Stimulated activated naive B cell treated with anti-CD40 and anti-IgM and Interleukin-4, amounts not matched to agents 10 μg/mL and 1 μg/mL and 100 μg/mL, for 72 hours (primary cell): ENCODE data around the gene NPL.

Experiments used
- ATAC-seq, 2 donors: fragments of 150-1000 bp; cut with Tn5 transposase; replicated peaks; 2 replicates each; pipeline ENCODE4 v1.10.0; 2021; ENCODE audit warnings: moderate library complexity in 1 of 2
- DNase-seq: peaks from one replicate; pipeline ENCODE4 v3.0.0; 2021
- H3K27ac Mint-ChIP-seq: one replicate; pipeline ENCODE4 v1.8.0; 2022; ENCODE audit warnings: mild to moderate bottlenecking, mixed read lengths
- H3K27me3 Mint-ChIP-seq, 2 donors: one replicate each; pipeline ENCODE4 v1.8.0; 2022; ENCODE audit warnings: mixed read lengths in 2 of 2
- H3K36me3 Mint-ChIP-seq, 2 donors: one replicate each; pipeline ENCODE4 v1.8.0; 2022; ENCODE audit warnings: mixed read lengths in 2 of 2, mild to moderate bottlenecking in 1 of 2
- H3K4me1 Mint-ChIP-seq, 2 donors: one replicate each; pipeline ENCODE4 v1.8.0; 2022; ENCODE audit warnings: mixed read lengths in 2 of 2, mild to moderate bottlenecking in 1 of 2
- H3K4me3 Mint-ChIP-seq, 2 donors: one replicate each; pipeline ENCODE4 v1.8.0; 2022; ENCODE audit warnings: mild to moderate bottlenecking in 2 of 2, mixed read lengths in 2 of 2, moderate library complexity in 1 of 2
- H3K9me3 Mint-ChIP-seq, 2 donors: one replicate each; pipeline ENCODE4 v1.8.0; 2022; ENCODE audit warnings: mixed read lengths in 2 of 2, mild to moderate bottlenecking in 1 of 2

NPL gene

GRCh38 chr1:182850319-182850718 is 60.7 kb downstream of the NPL start:
- H3K27me3 Mint-ChIP-seq = no peaks in the 10 kb centered on the region
- H3K4me1 Mint-ChIP-seq = peaks cover 19 to 40% of the 10 kb centered on the region in 2 donors
- H3K4me3 Mint-ChIP-seq = no peak overlapping the region
- ATAC-seq = no peak
- DNase-seq = no peak
- H3K36me3 Mint-ChIP-seq = peaks cover 39 to 54% of the 10 kb centered on the region in 2 donors
- H3K27ac Mint-ChIP-seq = no peak overlapping the region
- H3K9me3 Mint-ChIP-seq = no peaks in the 10 kb centered on the region

- Mint-ChIP-seq H3K27ac (no peak overlapping the region), H3K36me3 (peaks cover 36 to 45% of the 10 kb centered on the region in 2 donors), H3K4me3 (no peak overlapping the region), H3K27me3 (no peaks in the 10 kb centered on the region), H3K9me3 (no peaks in the 10 kb centered on the region), H3K4me1 (peaks cover 17 to 27% of the 10 kb centered on the region in 2 donors)
- ATAC-seq = peak in 1 of 2 donors; percentile 59
- DNase-seq = no peak
Observed at GRCh38 chr1:182851825-182852224, 62.3 kb downstream of the NPL start.

DNA sequence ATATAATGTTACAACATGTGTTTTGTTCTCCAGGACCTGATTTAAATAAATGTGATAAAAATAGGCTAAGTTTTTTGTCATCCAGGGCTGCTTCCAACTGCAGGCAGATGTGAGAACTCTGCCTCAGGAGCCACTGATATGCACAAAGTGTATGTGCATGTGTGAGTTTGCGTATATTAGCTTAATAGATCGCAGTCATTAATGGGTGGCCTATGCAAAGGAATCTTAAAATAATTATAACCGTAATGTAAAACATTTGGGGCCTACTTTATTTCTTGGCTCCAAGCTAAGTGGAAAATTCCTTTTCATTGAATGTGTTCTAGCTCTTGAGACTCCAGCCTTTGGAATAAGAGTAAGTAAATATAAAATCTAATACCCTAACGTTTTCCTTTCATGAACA is 66.3 kb downstream of the NPL start:
- Mint-ChIP-seq H3K27ac (no peak overlapping the region), H3K4me1 (peaks cover 0 to under 1% of the 10 kb centered on the region in 2 donors), H3K4me3 (no peak overlapping the region), H3K9me3 (no peaks in the 10 kb centered on the region), H3K36me3 (peaks cover 24 to 32% of the 10 kb centered on the region in 2 donors), H3K27me3 (no peaks in the 10 kb centered on the region)
- DNase-seq = no peak
- no peak for ATAC-seq

GRCh38 chr1:182857212-182857611 is 67.6 kb downstream of the NPL start:
- Mint-ChIP-seq H3K4me3 (no peak overlapping the region), H3K27me3 (no peaks in the 10 kb centered on the region), H3K9me3 (no peaks in the 10 kb centered on the region), H3K36me3 (peaks cover 20 to 33% of the 10 kb centered on the region in 2 donors), H3K4me1 (peaks cover 0 to 5% of the 10 kb centered on the region in 2 donors), H3K27ac (no peak overlapping the region)
- ATAC-seq (no peak), DNase-seq (no peak)

GRCh38 chr1:182860658-182861057 is 71.1 kb downstream of the NPL start:
- H3K4me3 Mint-ChIP-seq = no peak overlapping the region
- no peak overlapping the region for H3K27ac Mint-ChIP-seq
- no peaks in the 10 kb centered on the region for H3K27me3 Mint-ChIP-seq
- peaks cover 35 to 47% of the 10 kb centered on the region in 2 donors for H3K36me3 Mint-ChIP-seq
- no peaks in the 10 kb centered on the region for H3K9me3 Mint-ChIP-seq
- ATAC-seq (no peak), DNase-seq (no peak)
- H3K4me1 Mint-ChIP-seq = peaks cover 0 to 5% of the 10 kb centered on the region in 2 donors

- no peaks in the 10 kb centered on the region for H3K9me3 Mint-ChIP-seq
- ATAC-seq = no peak
Observed at GRCh38 chr1:182861994-182862393, 72.4 kb downstream of the NPL start.

GRCh38 chr1:182862827-182863226 is 73.3 kb downstream of the NPL start:
- Mint-ChIP-seq H3K9me3 (no peaks in the 10 kb centered on the region), H3K4me1 (peaks cover 0 to 5% of the 10 kb centered on the region in 2 donors), H3K27ac (no peak overlapping the region), H3K36me3 (peaks cover 41 to 54% of the 10 kb centered on the region in 2 donors), H3K4me3 (no peak overlapping the region), H3K27me3 (no peaks in the 10 kb centered on the region)
- no peak for DNase-seq
- no peak for ATAC-seq

More at GRCh38 chr1:182861994-182862393, 72.4 kb downstream of the NPL start:
- no peak for DNase-seq
- H3K4me3 Mint-ChIP-seq = no peak overlapping the region
- H3K27ac Mint-ChIP-seq = no peak overlapping the region
- H3K36me3 Mint-ChIP-seq = peaks cover 41 to 54% of the 10 kb centered on the region in 2 donors
- H3K4me1 Mint-ChIP-seq = peaks cover 0 to 5% of the 10 kb centered on the region in 2 donors
- H3K27me3 Mint-ChIP-seq = no peaks in the 10 kb centered on the region

GRCh38 chr1:182863940-182864339 is 74.4 kb downstream of the NPL start:
- Mint-ChIP-seq H3K4me1 (peaks cover 0 to 5% of the 10 kb centered on the region in 2 donors), H3K36me3 (peaks cover 36 to 45% of the 10 kb centered on the region in 2 donors), H3K4me3 (no peak overlapping the region), H3K27ac (no peak overlapping the region), H3K27me3 (no peaks in the 10 kb centered on the region), H3K9me3 (no peaks in the 10 kb centered on the region)
- ATAC-seq (no peak), DNase-seq (no peak)

DNA sequence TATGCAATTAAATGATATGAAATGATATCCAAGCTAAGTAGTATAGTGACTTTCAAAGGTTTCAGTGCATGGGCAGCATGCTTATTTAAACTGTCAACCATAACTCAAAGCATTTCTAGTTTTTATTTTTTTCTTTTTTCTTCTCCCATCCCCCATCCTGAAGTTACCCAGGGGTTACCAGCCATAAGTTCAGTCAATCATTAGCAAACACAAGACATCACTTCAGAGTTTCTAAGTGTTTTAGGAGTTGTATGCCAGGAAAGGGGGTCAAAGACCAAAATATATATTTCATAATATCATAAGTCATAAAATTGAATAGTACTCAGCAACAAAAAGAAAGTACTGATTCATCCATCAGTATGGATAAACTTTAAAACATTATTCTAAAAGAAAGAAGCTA is 78.3 kb downstream of the NPL start:
- no peak overlapping the region for H3K27ac Mint-ChIP-seq
- no peaks in the 10 kb centered on the region for H3K27me3 Mint-ChIP-seq
- no peaks in the 10 kb centered on the region for H3K9me3 Mint-ChIP-seq
- no peak overlapping the region for H3K4me3 Mint-ChIP-seq
- no peak for DNase-seq
- peaks cover 30 to 44% of the 10 kb centered on the region in 2 donors for H3K36me3 Mint-ChIP-seq
- peaks cover 0 to 4% of the 10 kb centered on the region in 2 donors for H3K4me1 Mint-ChIP-seq
- no peak for ATAC-seq

DNA sequence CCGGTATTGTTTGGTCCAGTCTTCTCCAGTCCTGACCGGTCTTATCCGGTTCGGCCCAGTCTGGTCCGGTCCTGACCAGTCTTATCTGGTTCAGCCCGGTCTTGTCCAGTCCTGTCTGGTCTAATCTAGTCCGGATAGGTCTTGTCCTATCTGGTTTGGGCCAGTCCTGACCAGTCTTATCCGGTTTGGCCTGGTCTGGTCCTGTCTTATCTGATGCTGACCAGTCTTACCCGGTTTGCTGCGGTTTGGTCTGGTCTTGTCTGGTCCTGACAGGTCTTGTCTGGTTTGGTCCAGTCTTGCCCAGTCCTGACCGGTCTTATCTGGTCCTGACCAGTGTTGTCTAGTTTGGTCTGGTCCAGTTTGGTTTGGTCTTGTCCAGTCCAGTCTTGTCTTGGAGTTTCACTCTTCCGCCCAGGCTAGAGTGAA is 79.7 kb downstream of the NPL start:
- Mint-ChIP-seq H3K9me3 (no peaks in the 10 kb centered on the region), H3K27me3 (no peaks in the 10 kb centered on the region), H3K4me1 (peaks cover 3 to 4% of the 10 kb centered on the region in 2 donors), H3K4me3 (no peak overlapping the region), H3K27ac (peak overlapping the region; percentile 31), H3K36me3 (peaks cover 35 to 53% of the 10 kb centered on the region in 2 donors)
- DNase-seq = no peak
- ATAC-seq = no peak

GRCh38 chr1:182872881-182873280 is 83.3 kb downstream of the NPL start:
- peaks cover 26 to 54% of the 10 kb centered on the region in 2 donors for H3K36me3 Mint-ChIP-seq
- H3K27ac Mint-ChIP-seq = no peak overlapping the region
- H3K4me1 Mint-ChIP-seq = peaks cover 3 to 4% of the 10 kb centered on the region in 2 donors
- DNase-seq = no peak
- no peak overlapping the region for H3K4me3 Mint-ChIP-seq
- H3K27me3 Mint-ChIP-seq = no peaks in the 10 kb centered on the region
- no peaks in the 10 kb centered on the region for H3K9me3 Mint-ChIP-seq
- ATAC-seq = no peak

DNA sequence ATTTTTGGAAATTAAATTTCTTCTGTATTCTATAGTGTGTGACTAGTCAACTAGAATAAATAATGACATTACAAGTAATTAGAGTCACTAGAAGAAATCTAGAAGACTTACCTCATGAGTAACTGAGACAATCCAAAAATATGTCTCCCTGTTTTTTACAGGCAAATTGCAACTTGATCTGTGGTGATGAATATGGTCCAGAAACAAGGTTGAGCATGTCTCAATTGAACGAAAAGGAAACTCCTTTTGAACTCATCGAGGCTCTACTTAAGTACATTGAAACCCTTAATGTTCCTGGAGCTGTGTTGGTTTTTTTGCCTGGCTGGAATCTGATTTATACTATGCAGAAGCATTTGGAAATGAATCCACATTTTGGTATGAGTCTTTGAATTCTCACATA is 86.3 kb downstream of the NPL start:
- DNase-seq = no peak
- no peak overlapping the region for H3K4me3 Mint-ChIP-seq
- H3K4me1 Mint-ChIP-seq = peaks cover 3 to 4% of the 10 kb centered on the region in 2 donors
- ATAC-seq = no peak
- H3K36me3 Mint-ChIP-seq = peaks cover 44 to 66% of the 10 kb centered on the region in 2 donors
- H3K9me3 Mint-ChIP-seq = no peaks in the 10 kb centered on the region
- H3K27ac Mint-ChIP-seq = peak overlapping the region; percentile 9
- no peaks in the 10 kb centered on the region for H3K27me3 Mint-ChIP-seq

DNA sequence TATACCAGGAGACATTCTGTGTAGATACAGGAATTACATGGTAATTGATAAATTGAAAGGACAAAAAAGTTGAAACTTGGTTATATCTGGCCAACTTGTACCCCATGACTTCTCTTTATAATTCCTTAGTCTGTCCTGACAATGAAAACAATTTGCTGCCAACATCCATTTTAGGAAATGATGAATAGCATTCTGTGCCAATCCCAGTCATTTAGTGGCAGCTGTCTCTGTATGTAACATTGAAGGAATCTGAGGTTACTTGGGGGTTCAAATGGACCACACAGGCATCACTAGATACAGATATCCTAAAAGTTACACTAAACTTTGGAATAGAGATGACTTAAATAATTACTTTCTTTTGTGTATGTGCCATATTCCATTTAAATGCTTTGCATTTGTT is 87.8 kb downstream of the NPL start:
- no peaks in the 10 kb centered on the region for H3K9me3 Mint-ChIP-seq
- no peak for ATAC-seq
- H3K27me3 Mint-ChIP-seq = no peaks in the 10 kb centered on the region
- peaks cover 44 to 65% of the 10 kb centered on the region in 2 donors for H3K36me3 Mint-ChIP-seq
- H3K27ac Mint-ChIP-seq = no peak overlapping the region
- H3K4me3 Mint-ChIP-seq = no peak overlapping the region
- H3K4me1 Mint-ChIP-seq = peaks cover 0 to 3% of the 10 kb centered on the region in 2 donors
- DNase-seq = no peak

- no peak for DNase-seq
- Mint-ChIP-seq H3K4me1 (peaks cover 0 to 3% of the 10 kb centered on the region in 2 donors), H3K27ac (no peak overlapping the region), H3K27me3 (no peaks in the 10 kb centered on the region), H3K9me3 (no peaks in the 10 kb centered on the region), H3K36me3 (peaks cover 47 to 65% of the 10 kb centered on the region in 2 donors), H3K4me3 (no peak overlapping the region)
- peak in 1 of 2 donors; percentile 22 for ATAC-seq
Observed at GRCh38 chr1:182877842-182878241, 88.3 kb downstream of the NPL start.
